GM06990 (cell line): ENCODE results near the gene NPAS2.

ENCODE experiments used
- DNase-seq: peaks from one replicate; pipeline ENCODE4 v3.0.0-alpha.2; 2011; ENCODE audit not compliant: insufficient read length; ENCODE audit errors: extremely low read depth
- H3K27me3 ChIP-seq: replicated peaks from 2 replicates; pipeline ENCODE4 v1.6.0; 2011; ENCODE audit warnings: low read length; ENCODE audit not compliant: control insufficient read depth, insufficient read depth
- H3K36me3 ChIP-seq: 2 replicates; pipeline ENCODE4 v1.5.1; 2011; ENCODE audit warnings: low read length; ENCODE audit not compliant: control insufficient read depth, insufficient read depth
- H3K4me3 ChIP-seq: replicated peaks from 2 replicates; pipeline ENCODE4 v1.5.1; 2011; ENCODE audit warnings: low read depth, mild to moderate bottlenecking, control low read depth, low read length
- CTCF ChIP-seq: IDR thresholded peaks from 2 replicates; pipeline ENCODE4 v1.5.1; 2011; ENCODE audit warnings: low read length, control low read depth, mild to moderate bottlenecking, inconsistent platforms; ENCODE audit not compliant: insufficient read depth, poor library complexity, severe bottlenecking

The NPAS2 gene

GRCh38 chr2:100944617-100945432 lies 124.9 kb downstream of the NPAS2 start:
- DNase-seq, result no peak
- TF ChIP-seq CTCF, result no peak

GRCh38 chr2:100945433-100945740 lies 125.4 kb downstream of the NPAS2 start:
- DNase-seq, result no peak
- Histone ChIP-seq H3K27me3 (no peaks in the 10 kb centered on the region; the same call in 1 of the 2 replicates), H3K36me3 (no peaks in the 10 kb centered on the region), H3K4me3 (no peak overlapping the region)
- TF ChIP-seq CTCF, result no peak

More at GRCh38 chr2:100944617-100945432, 124.9 kb downstream of the NPAS2 start:
- Histone ChIP-seq H3K36me3 (no peaks in the 10 kb centered on the region), H3K4me3 (no peak overlapping the region), H3K27me3 (no peaks in the 10 kb centered on the region; the same call in 1 of the 2 replicates)

- H3K27me3 ChIP-seq, result no peaks in the 10 kb centered on the region; the same call in 1 of the 2 replicates
- DNase-seq, result no peak
- no peak overlapping the region for H3K4me3 ChIP-seq
- TF ChIP-seq CTCF, result no peak
- no peaks in the 10 kb centered on the region for H3K36me3 ChIP-seq
These were observed 126.1 kb downstream of the NPAS2 start for GRCh38 chr2:100945930-100946607.

GRCh38 chr2:100948942-100949811 lies 129.2 kb downstream of the NPAS2 start:
- TF ChIP-seq CTCF, result no peak
- no peaks in the 10 kb centered on the region for H3K36me3 ChIP-seq
- no peaks in the 10 kb centered on the region; the same call in none of the 2 replicates for H3K27me3 ChIP-seq
- no peak for DNase-seq
- H3K4me3 ChIP-seq, result no peak overlapping the region

GRCh38 chr2:100952512-100952911 lies 132.6 kb downstream of the NPAS2 start:
- Histone ChIP-seq H3K36me3 (no peaks in the 10 kb centered on the region), H3K4me3 (no peak overlapping the region), H3K27me3 (no peaks in the 10 kb centered on the region; the same call in none of the 2 replicates)
- DNase-seq, result no peak
- TF ChIP-seq CTCF, result no peak
